ENCODE data around the gene SKIC8.

Gene SKIC8

DNA sequence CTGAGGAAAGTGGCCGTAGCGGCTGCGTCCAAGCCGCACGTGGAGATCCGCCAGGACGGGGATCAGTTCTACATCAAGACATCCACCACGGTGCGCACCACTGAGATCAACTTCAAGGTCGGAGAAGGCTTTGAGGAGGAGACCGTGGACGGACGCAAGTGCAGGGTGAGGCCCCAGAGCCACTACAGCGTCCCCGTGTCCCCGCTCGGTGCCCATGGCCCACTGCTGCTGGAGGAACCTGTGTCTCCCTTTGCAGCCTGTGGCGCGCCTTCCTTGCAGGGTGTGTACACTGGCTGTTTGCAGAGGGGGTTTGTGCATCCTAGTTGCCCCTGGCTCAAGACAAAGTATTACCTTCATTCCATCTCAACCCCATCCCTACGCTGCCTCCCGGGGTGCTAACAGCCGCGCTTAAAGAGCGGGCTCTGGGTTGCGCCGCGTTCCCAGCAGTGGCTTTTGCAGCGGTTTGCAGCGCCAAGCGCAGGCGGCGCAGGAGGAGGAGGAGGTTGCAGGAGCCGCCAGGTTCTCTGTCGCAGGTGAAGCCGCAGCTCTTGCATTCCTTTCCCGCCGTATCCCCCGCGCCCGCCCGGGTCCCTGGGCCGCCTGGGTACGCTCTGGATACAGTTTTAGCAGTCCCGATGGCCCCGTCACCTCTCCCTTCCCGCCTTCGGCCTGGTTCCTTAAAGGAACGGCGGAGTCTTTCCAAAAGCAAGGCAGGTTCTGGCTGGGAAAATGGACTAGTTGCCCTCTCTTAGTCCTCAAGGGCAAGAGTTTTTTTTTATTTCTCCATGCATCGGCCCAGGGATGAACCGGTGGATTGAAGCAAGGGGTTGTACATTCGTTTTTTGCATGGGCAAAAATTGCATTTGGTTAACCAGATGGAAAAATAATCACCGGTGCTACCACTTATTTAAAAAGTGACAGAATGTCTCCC, 41.9 kb upstream of the SKIC8 start:
- Histone ChIP-seq H3K27me3 (peaks cover 5% of the 10 kb centered on the region; the same call in 1 of the 2 replicates), H3K9me3 (no peaks in the 10 kb centered on the region), H3K4me3 (ENCODE audit: low read depth, low read length) (peak overlapping the region; percentile 70; the same call in 1 of the 2 replicates), H3K36me3 (no peaks in the 10 kb centered on the region; the same call in 1 of the 2 replicates), H3K4me1 (peaks cover 12% of the 10 kb centered on the region)
- no peak for DNase-seq
- TF ChIP-seq, protein P1, sequence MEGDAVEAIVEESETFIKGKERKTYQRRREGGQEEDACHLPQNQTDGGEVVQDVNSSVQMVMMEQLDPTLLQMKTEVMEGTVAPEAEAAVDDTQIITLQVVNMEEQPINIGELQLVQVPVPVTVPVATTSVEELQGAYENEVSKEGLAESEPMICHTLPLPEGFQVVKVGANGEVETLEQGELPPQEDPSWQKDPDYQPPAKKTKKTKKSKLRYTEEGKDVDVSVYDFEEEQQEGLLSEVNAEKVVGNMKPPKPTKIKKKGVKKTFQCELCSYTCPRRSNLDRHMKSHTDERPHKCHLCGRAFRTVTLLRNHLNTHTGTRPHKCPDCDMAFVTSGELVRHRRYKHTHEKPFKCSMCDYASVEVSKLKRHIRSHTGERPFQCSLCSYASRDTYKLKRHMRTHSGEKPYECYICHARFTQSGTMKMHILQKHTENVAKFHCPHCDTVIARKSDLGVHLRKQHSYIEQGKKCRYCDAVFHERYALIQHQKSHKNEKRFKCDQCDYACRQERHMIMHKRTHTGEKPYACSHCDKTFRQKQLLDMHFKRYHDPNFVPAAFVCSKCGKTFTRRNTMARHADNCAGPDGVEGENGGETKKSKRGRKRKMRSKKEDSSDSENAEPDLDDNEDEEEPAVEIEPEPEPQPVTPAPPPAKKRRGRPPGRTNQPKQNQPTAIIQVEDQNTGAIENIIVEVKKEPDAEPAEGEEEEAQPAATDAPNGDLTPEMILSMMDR (IDR thresholded peaks at IDR 0.05; ENCODE audit: low read depth, low read length) = no peak

DNA sequence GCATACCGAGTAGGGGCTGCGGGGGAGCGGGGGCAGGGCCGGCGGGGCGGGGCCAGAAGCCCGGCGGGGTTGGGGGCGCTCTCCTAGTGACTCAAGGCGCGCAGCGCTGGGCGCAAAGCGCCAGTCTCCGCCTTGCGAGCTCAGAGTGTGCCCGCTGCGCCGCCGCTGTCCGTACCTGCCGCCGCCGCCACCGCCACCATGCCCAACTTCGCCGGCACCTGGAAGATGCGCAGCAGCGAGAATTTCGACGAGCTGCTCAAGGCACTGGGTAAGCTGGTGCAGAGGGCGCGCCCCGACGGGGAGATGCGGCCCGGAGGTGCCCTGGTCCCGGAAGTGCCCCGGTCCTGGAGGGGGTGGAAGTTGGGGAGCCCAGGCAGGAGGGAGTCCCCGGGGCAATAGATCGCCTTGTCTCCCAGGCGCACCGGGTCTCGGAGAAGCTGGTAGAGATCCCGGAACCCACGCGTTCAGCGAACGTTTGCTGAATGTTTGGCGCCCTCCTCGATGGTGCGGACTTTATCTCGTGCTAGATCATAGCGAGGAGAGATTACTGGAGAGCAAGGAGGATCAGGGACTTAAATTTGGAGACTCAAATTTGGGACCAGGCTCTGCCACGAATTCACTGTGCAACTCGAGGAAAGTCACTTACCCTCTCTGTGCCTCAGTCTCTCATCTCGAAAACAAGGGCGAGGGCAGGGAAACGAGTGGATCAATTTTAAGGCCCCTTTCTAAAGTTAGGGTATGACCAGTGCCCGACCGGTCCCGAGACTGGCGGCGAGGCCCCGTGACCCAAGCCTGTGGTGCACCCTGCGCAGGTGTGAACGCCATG, 41.0 kb upstream of the SKIC8 start, which contains the start of gene CRABP1:
Gene CRABP1 (plus strand): TSS at position 123 of the 826 bp plus-strand sequence. CDS start 76 bp downstream, at position 199.
- Histone ChIP-seq H3K9me3 (no peaks in the 10 kb centered on the region), H3K4me1 (peaks cover 6% of the 10 kb centered on the region), H3K27me3 (peaks cover 5% of the 10 kb centered on the region; the same call in 1 of the 2 replicates), H3K4me3 (ENCODE audit: low read depth, low read length) (peak within 1 kb of the TSS; percentile 70), H3K36me3 (no peaks in the 10 kb centered on the region; the same call in 1 of the 2 replicates)
- peak; percentile 51 for DNase-seq
- TF ChIP-seq, protein P1 (IDR thresholded peaks at IDR 0.05; ENCODE audit: low read depth, low read length) = no peak

DNA sequence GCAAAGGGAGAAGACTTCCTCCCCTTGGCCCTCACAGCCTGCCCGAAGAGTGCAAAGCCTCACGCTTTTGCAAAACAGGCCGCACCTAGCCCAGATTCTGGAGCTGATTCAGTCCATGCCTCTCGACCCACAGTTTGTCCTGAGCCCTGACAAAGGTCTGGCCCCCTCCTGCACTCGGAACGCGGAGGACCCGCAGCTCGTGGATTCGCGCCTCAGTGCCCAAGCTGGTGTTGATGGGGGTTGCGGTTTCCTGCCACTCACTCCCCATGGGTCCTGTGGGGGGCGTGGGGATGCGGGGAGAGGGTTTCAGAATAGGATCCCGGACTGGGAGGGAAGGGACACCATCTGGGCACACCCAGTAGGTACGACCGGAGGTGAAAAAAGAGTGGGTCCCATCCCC, 40.1 kb upstream of the SKIC8 start:
- peaks cover 5% of the 10 kb centered on the region; the same call in 1 of the 2 replicates for H3K27me3 ChIP-seq
- H3K9me3 ChIP-seq = no peaks in the 10 kb centered on the region
- no peaks in the 10 kb centered on the region for H3K4me1 ChIP-seq
- TF ChIP-seq, protein P1 (IDR thresholded peaks at IDR 0.05; ENCODE audit: low read depth, low read length) = no peak
- DNase-seq = no peak
- H3K4me3 ChIP-seq (ENCODE audit: low read depth, low read length) = peak overlapping the region; percentile 26; the same call in 1 of the 2 replicates
- no peaks in the 10 kb centered on the region; the same call in 1 of the 2 replicates for H3K36me3 ChIP-seq

DNA sequence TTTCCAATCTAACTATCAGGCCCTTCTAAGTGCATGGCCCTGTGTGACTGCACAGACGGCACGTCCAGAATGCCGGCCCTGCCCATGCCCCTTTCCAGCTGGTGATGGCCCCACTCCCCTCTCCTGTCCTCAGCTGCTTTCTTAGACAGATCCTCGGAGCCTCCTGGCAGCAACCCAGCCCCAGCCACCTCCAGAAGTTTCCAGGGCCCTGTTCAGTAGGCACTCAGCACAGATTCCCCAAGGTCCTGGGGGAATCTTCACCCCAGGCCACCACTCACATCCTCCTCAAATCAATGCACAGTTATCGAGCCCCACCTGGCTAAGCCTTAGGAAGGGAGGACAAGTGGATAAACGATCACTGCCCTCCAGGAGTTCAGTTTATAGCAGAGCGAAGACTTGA, 39.4 kb upstream of the SKIC8 start:
- no peak overlapping the region for H3K4me3 ChIP-seq (ENCODE audit: low read depth, low read length)
- no peaks in the 10 kb centered on the region for H3K9me3 ChIP-seq
- peaks cover 5% of the 10 kb centered on the region; the same call in 1 of the 2 replicates for H3K27me3 ChIP-seq
- H3K4me1 ChIP-seq = no peaks in the 10 kb centered on the region
- no peaks in the 10 kb centered on the region; the same call in 1 of the 2 replicates for H3K36me3 ChIP-seq
- TF ChIP-seq, protein P1 (IDR thresholded peaks at IDR 0.05; ENCODE audit: low read depth, low read length) = no peak
- no peak for DNase-seq

DNA sequence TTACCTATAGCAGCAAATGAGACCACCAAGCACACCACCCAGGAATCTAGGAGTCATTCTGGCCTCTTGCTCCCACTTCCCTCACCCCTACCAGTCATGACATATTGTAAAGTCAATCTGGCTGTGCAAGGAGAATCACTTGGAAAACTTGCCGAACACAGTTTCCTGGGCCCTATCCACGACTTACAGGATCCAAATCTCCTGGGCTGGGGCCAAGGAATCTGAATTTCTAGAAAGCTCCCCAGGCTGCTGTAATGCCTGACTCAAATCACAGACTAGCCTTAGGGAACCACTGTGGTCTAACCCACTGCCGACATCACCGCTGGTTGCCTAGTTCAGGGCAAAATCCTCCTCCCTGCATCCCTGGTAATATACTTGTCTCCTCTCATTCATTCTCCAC, 36.6 kb upstream of the SKIC8 start:
- no peaks in the 10 kb centered on the region for H3K36me3 ChIP-seq
- H3K27me3 ChIP-seq = peaks cover 5% of the 10 kb centered on the region; the same call in 1 of the 2 replicates
- DNase-seq = no peak
- no peaks in the 10 kb centered on the region for H3K9me3 ChIP-seq
- no peaks in the 10 kb centered on the region for H3K4me1 ChIP-seq
- H3K4me3 ChIP-seq (ENCODE audit: low read depth, low read length) = no peak overlapping the region
- TF ChIP-seq, protein P1 (IDR thresholded peaks at IDR 0.05; ENCODE audit: low read depth, low read length) = no peak

All from BE2C (cell line).